OCI-LY3 (cell line): Measurements from ENCODE around the gene GUCD1.

Experiments used
- CTCF ChIP-seq: fragments of 200-600, 300-600 bp; sonication (generic); IDR thresholded peaks from 2 replicates; pipeline ENCODE4 v1.5.1; 2014; ENCODE audit warnings: antibody characterized with exemption, low read length, low read depth
- EZH2phosphoT487 ChIP-seq: fragments of 200-600 bp; shearing (Covaris generic); IDR thresholded peaks from 2 replicates; pipeline ENCODE4 v1.6.1; 2018; ENCODE audit warnings: antibody characterized with exemption, mixed run types, low read depth

GRCh38 chr22:24591286-24591830 lies 36.4 kb upstream of the GUCD1 start:
- TF ChIP-seq CTCF, result no peak
- no peak for TF ChIP-seq EZH2phosphoT487
